Measurements from ENCODE around the gene MT2A.
A peak's percentile ranks its signal among the peaks of the same experiment; 100 is the strongest.

The MT2A gene

DNA sequence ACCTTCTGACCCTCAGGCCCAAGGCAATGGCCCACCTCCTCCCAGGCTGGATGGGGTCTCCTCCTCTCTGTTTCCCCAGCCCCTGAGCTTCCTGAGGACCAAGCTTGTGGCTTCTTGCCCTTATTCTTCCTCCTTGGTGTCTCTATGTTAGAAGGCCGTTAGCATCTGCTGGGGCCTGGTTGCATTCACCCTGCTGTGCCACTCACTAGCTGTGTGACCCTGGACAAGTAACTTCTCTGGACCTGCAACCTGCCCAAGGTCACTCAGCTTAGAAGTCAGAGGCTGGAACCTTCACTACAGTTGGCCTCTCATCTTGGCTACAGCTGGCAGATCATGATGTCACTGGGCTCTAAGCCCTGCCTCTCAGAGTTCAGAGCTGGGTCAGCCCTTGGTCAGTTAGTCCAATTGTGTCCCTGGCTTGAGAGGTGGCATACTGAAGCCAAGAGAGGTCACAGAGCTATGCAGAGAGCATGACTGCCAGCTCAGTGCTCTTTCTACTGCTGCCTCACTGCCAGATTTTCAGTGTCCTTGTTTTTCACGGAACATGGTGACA lies 3.0 kb downstream of the MT2A start:
- DNase-seq (ENCODE audit: low read depth): peak; percentile 59
- no peak for TF ChIP-seq CTCF (IDR thresholded peaks at IDR 0.05; ENCODE audit: low read length, missing control alignments)
- H3K4me3 ChIP-seq (replicated peaks; ENCODE audit: low read depth, low read length): no peak overlapping the region

DNA sequence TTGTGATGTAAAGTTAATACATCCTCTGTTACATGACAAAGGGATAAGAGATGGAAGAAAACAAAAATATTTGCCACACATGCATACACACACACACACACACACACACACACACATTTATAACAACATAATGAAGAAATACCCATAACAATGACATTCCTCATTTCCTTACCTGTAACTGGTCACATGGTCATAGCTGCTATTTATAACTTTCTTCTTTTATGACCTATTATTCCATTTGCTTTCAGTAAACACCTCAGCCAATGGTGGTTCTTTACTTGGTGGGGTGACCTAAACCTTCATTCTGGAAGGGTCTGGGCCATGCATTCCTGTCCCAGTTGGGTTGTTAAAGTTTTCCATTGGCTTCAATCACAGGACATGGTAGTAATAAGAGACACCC lies 5.3 kb downstream of the MT2A start:
- DNase-seq (ENCODE audit: low read depth): no peak
- no peak overlapping the region for H3K4me3 ChIP-seq (replicated peaks; ENCODE audit: low read depth, low read length)
- no peak for TF ChIP-seq CTCF (IDR thresholded peaks at IDR 0.05; ENCODE audit: low read length, missing control alignments)

GRCh38 chr16:56614549-56614991 lies 6.2 kb downstream of the MT2A start:
- peak; percentile 47 for DNase-seq (ENCODE audit: low read depth)
- H3K4me3 ChIP-seq (replicated peaks; ENCODE audit: low read depth, low read length): no peak overlapping the region
- TF ChIP-seq CTCF (IDR thresholded peaks at IDR 0.05; ENCODE audit: low read length, missing control alignments): no peak

- TF ChIP-seq CTCF (IDR thresholded peaks at IDR 0.05; ENCODE audit: low read length, missing control alignments): no peak
- peak; percentile 37 for DNase-seq (ENCODE audit: low read depth)
Observed at GRCh38 chr16:56615353-56615752, 7.0 kb downstream of the MT2A start.

DNA sequence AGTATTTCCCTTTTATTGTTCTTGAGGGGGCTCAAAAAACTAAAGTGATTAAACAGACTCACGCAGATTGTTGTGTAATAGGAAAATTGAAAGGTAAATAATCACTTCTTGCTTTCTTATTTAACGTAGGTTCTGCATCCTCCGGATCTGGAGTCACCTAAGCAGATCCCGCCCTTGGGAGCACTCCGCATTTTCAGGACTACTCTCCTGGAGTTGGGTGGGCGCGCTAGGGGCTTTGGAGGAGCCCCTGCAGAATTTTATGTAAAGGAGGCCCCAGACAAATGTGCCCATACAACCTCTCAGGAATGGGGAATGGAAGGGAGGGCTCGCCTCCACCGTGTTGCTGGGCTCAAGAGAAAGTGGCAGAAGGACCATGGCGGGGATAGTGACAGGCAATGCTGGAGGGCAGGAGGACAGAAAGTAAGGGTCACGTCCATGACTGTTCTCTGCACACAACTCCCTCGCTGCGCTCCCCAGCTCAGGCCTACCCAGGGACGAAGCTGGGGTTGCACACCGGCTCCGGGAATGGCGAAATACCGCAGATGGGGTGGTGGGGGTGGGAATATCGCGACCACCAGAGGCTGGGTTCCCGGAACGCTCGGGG lies 8.3 kb downstream of the MT2A start:
- H3K4me3 ChIP-seq (replicated peaks; ENCODE audit: low read depth, low read length): peak overlapping the region; percentile 1
- TF ChIP-seq CTCF (IDR thresholded peaks at IDR 0.05; ENCODE audit: low read length, missing control alignments): no peak
- DNase-seq (ENCODE audit: low read depth): no peak

More at GRCh38 chr16:56615353-56615752, 7.0 kb downstream of the MT2A start:
- H3K4me3 ChIP-seq (replicated peaks; ENCODE audit: low read depth, low read length): no peak overlapping the region

DNA sequence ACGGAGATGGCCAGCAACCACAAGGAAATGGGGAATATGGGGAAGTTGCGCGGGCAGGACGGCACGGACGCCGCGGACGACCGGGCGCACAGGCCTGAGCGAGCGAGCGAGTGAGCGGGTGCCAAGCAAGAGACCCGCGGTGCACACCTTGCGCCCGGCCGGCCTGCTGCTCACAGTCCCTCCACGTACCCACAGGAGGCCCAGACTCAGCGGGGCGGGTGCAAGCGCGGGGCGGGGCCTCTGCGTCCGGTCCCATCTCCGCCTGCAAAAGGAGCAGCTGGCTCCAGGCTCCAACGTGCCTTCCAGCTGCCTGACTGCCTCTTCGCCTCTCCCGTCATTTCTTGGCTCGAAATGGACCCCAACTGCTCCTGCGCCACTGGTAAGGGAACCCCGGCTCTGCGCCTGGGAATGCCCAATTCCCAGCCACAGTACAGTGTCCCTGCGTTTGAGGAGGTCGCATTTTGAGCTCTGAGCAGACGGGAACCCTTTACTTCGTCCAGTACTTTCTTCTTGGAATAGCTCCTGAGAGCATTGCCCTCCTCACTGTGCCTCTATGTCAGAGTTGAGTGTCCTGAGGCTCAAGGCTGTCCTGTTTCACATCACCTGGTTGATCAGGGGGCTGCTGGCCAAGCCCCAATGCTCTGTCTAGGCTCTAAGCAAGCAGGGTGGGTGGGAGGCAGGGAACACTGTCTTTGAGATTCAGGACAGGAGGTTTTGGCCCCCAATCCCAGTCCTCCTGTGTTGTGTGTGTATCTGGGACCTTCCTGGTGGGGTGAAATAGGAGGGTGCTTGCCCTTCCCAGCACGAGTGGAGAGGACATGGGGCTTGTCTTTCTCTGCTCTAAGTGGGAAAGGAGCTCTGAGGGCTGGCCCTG lies 9.1 kb downstream of the MT2A start:
- DNase-seq (ENCODE audit: low read depth): peak; percentile 68

More for the DNA sequence above, 9.1 kb downstream of the MT2A start:
- H3K4me3 ChIP-seq (replicated peaks; ENCODE audit: low read depth, low read length): peak overlapping the region; percentile 1
- no peak for TF ChIP-seq CTCF (IDR thresholded peaks at IDR 0.05; ENCODE audit: low read length, missing control alignments)

Data from fibroblast of pulmonary artery (primary cell).